GM23338 (cell line): Measurements from ENCODE around the gene GABARAPL1.

ENCODE experiments used
- CREB1 ChIP-seq: fragments of 250-450 bp; sonication (Bioruptor Pico); IDR thresholded peaks from 2 replicates; pipeline ENCODE4 v1.5.0; 2020; ENCODE audit warnings: low read depth, mild to moderate bottlenecking, moderate library complexity
- CTCF ChIP-seq, 2 experiments: fragments of 200-600 bp in 1 of 2; sonication (generic) in 1 of 2; conservative IDR thresholded peaks; 2 replicates each; pipeline versions ENCODE4 v1.5.1 to v1.6.1; 2016 to 2017; ENCODE audit warnings: antibody characterized with exemption in 2 of 2, low read depth in 2 of 2, mild to moderate bottlenecking in 2 of 2, moderate library complexity in 1 of 2
- EZH2 ChIP-seq: fragments of 200-600 bp; sonication (generic); IDR thresholded peaks from one replicate; pipeline ENCODE4 v1.8.0; 2017; ENCODE audit warnings: antibody characterized with exemption, mild to moderate bottlenecking, low read depth; ENCODE audit not compliant: unreplicated experiment
- EZH2phosphoT487 ChIP-seq: fragments of 200-600 bp; sonication (generic); IDR thresholded peaks from one replicate; pipeline ENCODE4 v1.8.1; 2018; ENCODE audit warnings: antibody characterized with exemption; ENCODE audit not compliant: unreplicated experiment
- NANOG ChIP-seq: IDR thresholded peaks from 2 replicates; pipeline ENCODE4 v1.6.1; 2016; ENCODE audit warnings: antibody characterized with exemption, borderline replicate concordance
- POLR2AphosphoS5 ChIP-seq: IDR thresholded peaks from 2 replicates; pipeline ENCODE4 v1.6.1; 2016; ENCODE audit warnings: antibody characterized with exemption, low read depth
- ZNF114 ChIP-seq: fragments of 250-450 bp; sonication (Bioruptor Pico); IDR thresholded peaks from 2 replicates; pipeline ENCODE4 v1.5.0; 2020; ENCODE audit warnings: mild to moderate bottlenecking, moderate library complexity
- ZNF331 ChIP-seq: fragments of 250-450 bp; sonication (Bioruptor Pico); IDR thresholded peaks from 2 replicates; pipeline ENCODE4 v1.5.0; 2020; ENCODE audit warnings: low read depth, mild to moderate bottlenecking, moderate library complexity

GRCh38 chr12:10213168-10214135 is 775 bp downstream of the GABARAPL1 start:
- TF ChIP-seq CTCF (conservative IDR thresholded peaks at IDR 0.05; ENCODE audit: low read depth in 2 of 2) (no peak), CREB1 (CRISPR knock-in tag) (no peak), POLR2AphosphoS5 (no peak), EZH2 (no peak), EZH2phosphoT487 (no peak), NANOG (no peak), ZNF114 (CRISPR knock-in tag) (no peak), ZNF331 (CRISPR knock-in tag) (no peak)
